HG02642 (cell line): ENCODE measurements around the gene ZDHHC14.
"Not testable (repeated sequence)": the region's sequence is repeated elsewhere in the genome, so short reads cannot be mapped to it uniquely, and the experiment has no call there.

Source experiments
- ATAC-seq: cut with Tn5 transposase; IDR thresholded peaks from one replicate; pipeline ENCODE4 v1.9.1; 2021; ENCODE audit warnings: mild to moderate bottlenecking; ENCODE audit not compliant: unreplicated experiment, poor library complexity

ZDHHC14 gene

GRCh38 chr6:157380779-157381561, at the start of gene ZDHHC14:
Gene ZDHHC14, plus strand, starts transcription at chr6:157381190.
- ATAC-seq, result peak; percentile 79

GRCh38 chr6:157332813-157333212, 48.2 kb upstream of the ZDHHC14 start:
- no peak for ATAC-seq

- no peak for ATAC-seq
These were observed 47.5 kb upstream of the ZDHHC14 start for GRCh38 chr6:157333537-157333936.

GRCh38 chr6:157333956-157334355, 47.0 kb upstream of the ZDHHC14 start:
- no peak for ATAC-seq

GRCh38 chr6:157335829-157336228, 45.2 kb upstream of the ZDHHC14 start:
- ATAC-seq, result no peak

- ATAC-seq, result not testable (repeated sequence)
These were observed 43.7 kb upstream of the ZDHHC14 start for GRCh38 chr6:157337276-157337675.

- no peak for ATAC-seq
These were observed 43.2 kb upstream of the ZDHHC14 start for GRCh38 chr6:157337751-157338150.

- no peak for ATAC-seq
These were observed 41.6 kb upstream of the ZDHHC14 start for GRCh38 chr6:157339432-157339831.

GRCh38 chr6:157343732-157344131, 37.3 kb upstream of the ZDHHC14 start:
- ATAC-seq, result no peak

GRCh38 chr6:157346373-157346772, 34.6 kb upstream of the ZDHHC14 start:
- ATAC-seq, result no peak

GRCh38 chr6:157358287-157358686, 22.7 kb upstream of the ZDHHC14 start:
- ATAC-seq, result no peak

- ATAC-seq, result no peak
These were observed 19.1 kb upstream of the ZDHHC14 start for GRCh38 chr6:157361886-157362285.

GRCh38 chr6:157364705-157365104, 16.3 kb upstream of the ZDHHC14 start:
- ATAC-seq, result no peak

GRCh38 chr6:157366648-157367047, 14.3 kb upstream of the ZDHHC14 start:
- no peak for ATAC-seq

GRCh38 chr6:157368359-157369049, 12.5 kb upstream of the ZDHHC14 start:
- ATAC-seq, result no peak

- ATAC-seq, result no peak
These were observed 10.2 kb upstream of the ZDHHC14 start for GRCh38 chr6:157370755-157371154.

GRCh38 chr6:157372501-157373280, 8.3 kb upstream of the ZDHHC14 start:
- no peak for ATAC-seq

GRCh38 chr6:157374889-157375443, 6.0 kb upstream of the ZDHHC14 start:
- ATAC-seq, result no peak

- no peak for ATAC-seq
These were observed 4.7 kb upstream of the ZDHHC14 start for GRCh38 chr6:157376241-157376640.

GRCh38 chr6:157376706-157377230, 4.2 kb upstream of the ZDHHC14 start:
- no peak for ATAC-seq
